ENCODE data around the gene WDR91.
A peak's percentile ranks its signal among the peaks of the same experiment; 100 is the strongest.
"Not testable (repeated sequence)": the region's sequence is repeated elsewhere in the genome, so short reads cannot be mapped to it uniquely, and the experiment has no call there.

Gene WDR91

DNA sequence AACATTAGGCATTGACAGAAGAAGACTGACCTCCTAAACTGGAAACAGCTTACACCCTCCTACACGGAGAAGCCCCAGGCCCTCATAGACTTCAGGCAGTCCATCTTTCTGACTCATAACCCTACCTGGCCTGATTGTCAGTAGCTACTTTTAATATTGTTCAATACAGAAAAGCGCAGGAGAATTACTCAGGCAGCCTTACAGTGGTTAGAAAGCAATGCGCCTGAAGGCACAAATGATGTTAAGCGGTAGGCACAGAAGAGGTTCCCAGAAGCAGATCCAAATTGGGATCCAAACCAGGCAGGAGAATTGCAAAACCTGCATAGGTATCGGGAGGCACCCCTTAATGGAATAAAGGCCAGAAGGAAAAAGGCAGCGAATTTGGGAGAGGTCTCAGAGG, 35.4 kb downstream of the WDR91 start:
- DNase-seq, result no peak

DNA sequence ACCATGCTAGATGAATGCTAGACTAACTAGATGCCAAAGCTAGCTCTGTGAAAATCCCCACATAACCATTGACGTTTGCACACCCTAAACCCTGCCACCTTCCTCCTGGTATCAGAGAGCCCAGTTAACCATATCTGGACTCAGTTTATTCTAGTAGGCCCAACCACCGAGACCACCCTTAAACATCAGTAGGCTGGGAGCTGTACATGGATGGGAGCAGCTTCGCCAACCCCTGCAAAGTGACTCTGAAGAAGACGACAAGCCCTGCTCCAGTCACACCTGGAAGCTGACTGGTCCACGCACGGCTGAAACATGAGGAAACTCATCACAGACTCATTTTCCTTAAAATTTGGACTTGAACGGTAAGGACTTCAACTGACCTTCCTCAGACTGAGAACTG, 36.4 kb downstream of the WDR91 start:
- no peak for DNase-seq

- not testable (repeated sequence) for DNase-seq
Observed at GRCh38 chr7:135173916-135174315, 37.4 kb downstream of the WDR91 start.

DNA sequence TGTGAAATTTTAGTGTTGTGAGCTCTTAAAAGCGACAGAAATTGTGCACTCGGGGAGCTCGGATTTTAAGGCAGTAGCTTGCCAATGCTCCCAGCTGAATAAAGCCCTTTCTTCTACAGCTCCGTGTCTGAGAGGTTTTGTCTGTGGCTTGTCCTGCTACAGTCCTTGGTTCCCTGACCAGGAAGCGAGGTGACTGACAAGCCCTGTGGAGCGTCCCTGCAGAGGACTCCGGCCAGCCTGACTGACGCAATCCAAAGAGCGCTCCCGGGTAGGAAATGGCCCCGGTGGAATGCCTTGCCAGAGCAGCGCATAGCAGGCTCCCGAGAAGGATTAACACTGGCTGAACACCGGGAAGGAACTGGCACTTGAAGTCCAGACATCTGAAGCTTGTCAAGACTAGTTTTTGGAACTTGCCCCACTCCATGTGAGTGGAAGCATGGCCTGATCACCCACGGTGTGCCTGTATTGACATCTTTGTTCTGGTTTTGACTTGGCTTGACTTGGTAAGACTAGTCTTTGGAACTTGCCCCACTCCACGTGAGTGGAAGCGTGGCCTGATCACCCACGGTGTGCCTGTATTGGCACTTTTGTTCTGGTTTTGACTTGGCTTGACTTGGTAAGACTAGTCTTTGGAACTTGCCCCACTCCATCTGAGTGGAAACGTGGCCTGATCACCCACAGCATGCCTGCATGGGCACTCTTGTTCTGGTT, 39.6 kb downstream of the WDR91 start:
- DNase-seq, result not testable (repeated sequence)

DNA sequence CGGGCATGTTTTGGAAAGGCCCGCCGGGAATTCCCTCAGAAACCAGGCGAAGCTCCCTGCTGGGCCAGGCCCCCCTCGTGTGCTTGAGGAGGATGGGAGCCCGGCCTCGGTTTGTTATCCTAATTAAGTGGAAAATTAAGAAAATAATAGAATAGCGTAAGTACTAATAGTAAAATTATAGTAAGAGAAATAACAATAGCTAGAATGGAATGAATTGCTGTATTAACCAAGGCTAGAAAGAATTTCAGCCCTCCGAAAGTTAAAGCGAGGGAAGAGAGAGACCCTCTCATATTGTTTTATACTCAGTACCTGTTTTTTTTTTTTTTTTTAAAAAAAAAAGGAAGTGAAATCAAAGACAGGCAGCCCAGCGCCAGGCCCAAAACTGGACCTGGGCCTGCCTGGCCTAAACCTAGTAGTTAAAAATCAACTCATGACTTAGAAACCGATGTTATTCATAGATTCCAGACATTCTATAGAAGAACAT, 40.3 kb downstream of the WDR91 start:
- not testable (repeated sequence) for DNase-seq

DNA sequence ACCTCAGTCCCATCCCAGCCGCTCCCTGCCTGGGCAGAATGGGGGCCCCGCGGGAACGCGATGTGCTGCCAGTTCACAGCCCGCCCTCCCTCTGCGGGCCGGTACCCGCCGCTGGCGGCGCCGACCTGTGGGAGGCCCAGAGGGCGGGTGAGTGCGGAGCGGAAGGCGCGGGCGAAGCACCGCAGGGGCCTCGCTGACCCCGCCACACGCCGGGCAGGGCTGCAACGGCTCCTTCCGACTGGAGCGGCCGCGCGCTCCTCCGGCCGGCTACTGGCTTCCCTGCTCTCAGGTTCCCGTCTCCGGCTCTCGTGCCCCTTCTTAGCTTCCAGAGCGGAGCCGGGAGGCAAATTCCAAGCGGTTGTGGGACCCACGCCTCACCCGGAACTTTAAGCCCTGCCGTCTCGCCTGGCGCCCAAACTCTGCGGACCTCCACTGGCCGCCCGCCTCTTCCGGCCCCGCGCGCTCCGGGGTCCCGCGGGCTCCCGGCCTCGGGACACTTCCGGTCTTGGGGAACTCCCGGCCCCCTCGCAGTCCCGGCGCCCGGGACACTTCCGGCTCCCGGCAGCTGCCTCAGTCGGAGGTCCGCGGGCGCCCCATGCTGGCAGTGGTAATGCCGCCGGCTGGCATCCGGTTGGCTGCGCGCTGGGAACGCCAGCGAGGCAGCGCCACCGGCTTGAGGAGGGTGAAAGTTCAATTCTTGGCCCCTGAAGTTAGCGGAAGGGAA, 40.9 kb downstream of the WDR91 start, which contains the start of gene CYREN:
Gene CYREN (minus strand): TSS at position 434 of the 724 bp plus-strand sequence. CDS start 1,785 bp downstream, outside the sequence.
- DNase-seq, result peak; percentile 84

- DNase-seq, result no peak
Observed at GRCh38 chr7:135169964-135170273, 41.4 kb downstream of the WDR91 start.

DNA sequence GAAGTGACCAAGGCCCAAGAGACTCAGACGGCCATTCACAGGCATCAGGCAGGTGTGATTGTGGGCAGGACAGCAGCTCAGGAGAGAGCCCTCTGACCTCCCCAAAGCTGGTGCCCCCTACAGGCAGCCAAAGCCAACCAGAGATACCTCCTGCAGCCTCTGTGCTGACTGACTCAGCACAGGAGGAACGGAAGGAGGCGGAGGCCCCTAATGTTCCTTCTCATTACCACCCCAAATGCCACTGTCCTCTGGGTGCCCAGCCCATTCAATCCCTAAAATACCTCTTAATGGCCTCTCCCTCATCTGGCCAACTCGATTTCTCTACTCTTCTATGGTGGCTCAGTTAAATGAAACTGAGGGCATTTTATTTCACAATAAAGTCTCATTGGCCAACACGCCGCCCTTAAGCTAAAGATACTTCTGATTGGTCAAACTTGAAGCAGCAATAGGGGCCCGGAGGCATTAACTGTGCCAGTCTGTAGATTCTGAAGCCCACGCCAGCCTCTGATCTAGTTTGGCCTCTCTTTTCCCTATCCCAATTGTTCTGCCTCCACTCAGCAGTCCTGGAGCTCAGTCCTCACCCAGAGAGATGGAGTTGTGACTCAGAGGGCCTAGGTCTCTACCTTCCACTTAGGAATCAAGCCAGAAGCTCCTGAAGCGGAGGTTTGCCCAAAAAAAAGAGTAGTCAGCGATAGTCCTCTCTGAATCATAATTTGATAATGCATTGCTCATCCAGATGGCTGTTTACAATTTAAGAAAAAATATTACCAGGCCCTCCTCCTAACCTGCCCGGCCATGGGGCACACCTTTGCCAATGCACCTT, 42.0 kb downstream of the WDR91 start:
- DNase-seq, result no peak

- no peak for DNase-seq
Observed at GRCh38 chr7:135168489-135169140, 42.7 kb downstream of the WDR91 start.

GRCh38 chr7:135168001-135168400, 43.3 kb downstream of the WDR91 start:
- no peak for DNase-seq

- DNase-seq, result no peak
Observed at GRCh38 chr7:135167365-135167917, 43.9 kb downstream of the WDR91 start.

GRCh38 chr7:135166338-135166990, 44.9 kb downstream of the WDR91 start:
- no peak for DNase-seq

GRCh38 chr7:135165862-135166261, 45.5 kb downstream of the WDR91 start:
- no peak for DNase-seq

DNA sequence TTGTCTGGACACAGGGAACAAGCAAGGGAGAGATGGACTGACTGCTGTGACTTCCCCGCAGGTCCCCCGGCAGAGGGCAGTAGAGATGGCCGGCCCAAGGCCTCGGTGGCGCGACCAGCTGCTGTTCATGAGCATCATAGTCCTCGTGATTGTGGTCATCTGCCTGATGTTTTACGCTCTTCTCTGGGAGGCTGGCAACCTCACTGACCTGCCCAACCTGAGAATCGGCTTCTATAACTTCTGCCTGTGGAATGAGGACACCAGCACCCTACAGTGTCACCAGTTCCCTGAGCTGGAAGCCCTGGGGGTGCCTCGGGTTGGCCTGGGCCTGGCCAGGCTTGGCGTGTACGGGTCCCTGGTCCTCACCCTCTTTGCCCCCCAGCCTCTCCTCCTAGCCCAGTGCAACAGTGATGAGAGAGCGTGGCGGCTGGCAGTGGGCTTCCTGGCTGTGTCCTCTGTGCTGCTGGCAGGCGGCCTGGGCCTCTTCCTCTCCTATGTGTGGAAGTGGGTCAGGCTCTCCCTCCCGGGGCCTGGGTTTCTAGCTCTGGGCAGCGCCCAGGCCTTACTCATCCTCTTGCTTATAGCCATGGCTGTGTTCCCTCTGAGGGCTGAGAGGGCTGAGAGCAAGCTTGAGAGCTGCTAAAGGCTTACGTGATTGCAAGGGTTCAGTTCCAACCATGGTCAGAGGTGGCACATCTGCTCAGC, 46.8 kb downstream of the WDR91 start:
- no peak for DNase-seq

DNA sequence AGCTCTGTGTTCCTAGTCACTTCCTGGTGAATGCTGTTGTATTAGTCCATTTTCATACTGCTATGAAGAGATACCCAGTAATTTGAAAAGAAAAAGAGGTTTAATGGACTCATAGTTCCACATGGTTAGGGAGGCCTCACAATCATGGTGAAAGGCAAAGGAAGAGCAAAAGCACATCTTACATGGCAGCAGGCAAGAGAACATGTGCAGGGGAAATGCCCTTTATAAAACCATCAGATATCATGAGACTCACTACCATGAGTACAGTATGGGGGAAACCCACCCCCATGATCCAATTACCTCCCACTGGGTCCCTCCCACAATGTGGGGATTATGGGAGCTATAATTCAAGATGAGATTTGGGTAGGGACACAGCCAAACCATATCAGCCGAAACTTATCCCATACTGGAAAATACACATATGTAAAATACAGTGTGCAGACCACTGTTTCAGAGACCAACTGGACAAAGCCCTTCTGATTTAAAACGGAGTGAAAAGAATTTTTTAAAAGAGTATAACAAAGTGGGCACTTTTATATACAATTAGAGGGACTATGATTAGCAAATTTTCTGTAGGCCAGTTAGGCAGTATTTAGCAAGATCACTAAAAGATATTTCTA, 48.8 kb downstream of the WDR91 start:
- DNase-seq, result no peak

- DNase-seq, result no peak
Observed at GRCh38 chr7:135161669-135162068, 49.7 kb downstream of the WDR91 start.

DNA sequence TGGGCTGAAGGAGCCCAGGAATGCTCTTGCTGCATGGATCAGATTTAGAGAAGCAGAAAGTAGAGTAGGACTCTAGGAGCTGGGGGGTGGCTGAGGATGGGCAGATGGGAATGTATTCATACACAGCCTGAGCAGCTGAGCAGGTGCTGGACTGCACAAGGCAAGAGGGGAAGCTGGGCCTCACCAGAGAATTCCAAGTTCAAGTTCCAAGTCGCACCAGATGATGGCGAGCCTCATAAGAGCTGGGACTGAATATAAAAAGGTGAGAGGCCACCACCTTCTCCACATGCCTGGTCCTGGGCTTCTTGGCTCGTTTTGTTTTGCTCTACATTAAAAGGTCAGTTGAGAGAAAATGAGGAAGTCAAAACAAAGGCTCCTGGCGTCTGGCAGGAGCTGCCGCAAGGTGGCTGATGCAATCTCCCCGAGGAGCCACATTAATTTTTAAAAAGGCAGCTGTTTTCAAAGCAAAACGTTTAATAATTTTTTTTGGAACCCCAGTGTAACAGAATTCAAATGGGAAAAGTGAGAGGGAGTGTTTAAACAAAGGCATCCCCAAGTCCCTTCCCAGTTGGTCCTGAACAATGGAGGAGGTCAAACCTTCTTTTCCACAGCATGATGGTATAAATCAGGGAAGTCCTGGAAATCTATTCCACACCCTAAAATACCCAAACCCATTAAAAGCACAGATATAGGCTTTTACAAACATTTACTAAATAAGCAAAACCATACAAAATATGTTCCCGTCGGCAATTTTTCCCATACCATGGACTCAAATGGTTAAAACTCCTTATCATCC, 50.3 kb downstream of the WDR91 start:
- DNase-seq, result no peak

GRCh38 chr7:135160098-135160857, 51.0 kb downstream of the WDR91 start:
- no peak for DNase-seq
